Stimulated activated CD8-positive, alpha-beta memory T cell treated with anti-CD3 and anti-CD28 coated beads, Interleukin-4, amount 100 ng/mL, for 48 hours (primary cell): ENCODE results near the gene MYBPC3.

ENCODE experiments used
- DNase-seq: peaks from one replicate; pipeline ENCODE4 v3.0.0-alpha.2; 2020

Gene MYBPC3

DNA sequence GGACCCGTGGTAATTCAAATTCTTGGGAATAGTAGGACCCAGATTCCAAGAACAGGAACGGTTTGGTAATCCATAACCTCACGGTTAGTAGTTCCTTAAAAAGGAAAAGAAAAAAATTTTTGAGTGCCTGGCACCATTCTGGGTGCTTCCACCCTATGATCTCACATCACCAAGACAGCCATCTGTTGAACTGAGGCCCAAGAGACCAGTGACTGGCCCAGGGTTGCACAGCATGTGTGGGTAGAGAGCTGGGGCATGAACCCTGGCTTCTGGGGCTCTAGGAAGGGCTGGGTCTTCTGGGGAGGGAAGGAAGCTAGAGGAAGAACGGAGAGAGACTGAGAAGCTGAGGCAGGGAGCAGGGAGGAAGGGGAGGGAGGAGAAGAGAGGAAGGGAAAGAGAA lies 30.6 kb upstream of the MYBPC3 start:
- no peak for DNase-seq

DNA sequence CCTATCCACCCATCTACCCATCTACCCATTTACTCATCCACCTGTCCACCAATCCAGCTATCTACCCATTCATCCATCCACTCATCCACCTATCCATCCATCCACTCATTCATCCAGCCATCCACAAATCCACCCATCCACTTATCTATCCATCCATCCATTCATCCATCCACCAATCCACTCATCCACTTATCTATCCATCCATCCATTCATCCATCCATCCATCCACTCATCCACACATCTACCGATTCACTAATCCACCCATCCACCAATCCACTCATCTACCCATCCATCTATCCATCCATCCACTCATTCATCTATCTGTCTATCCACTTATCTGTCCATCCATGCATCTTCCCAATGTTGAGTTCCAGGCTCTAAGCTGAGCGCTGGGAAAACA lies 27.6 kb upstream of the MYBPC3 start:
- DNase-seq = no peak

DNA sequence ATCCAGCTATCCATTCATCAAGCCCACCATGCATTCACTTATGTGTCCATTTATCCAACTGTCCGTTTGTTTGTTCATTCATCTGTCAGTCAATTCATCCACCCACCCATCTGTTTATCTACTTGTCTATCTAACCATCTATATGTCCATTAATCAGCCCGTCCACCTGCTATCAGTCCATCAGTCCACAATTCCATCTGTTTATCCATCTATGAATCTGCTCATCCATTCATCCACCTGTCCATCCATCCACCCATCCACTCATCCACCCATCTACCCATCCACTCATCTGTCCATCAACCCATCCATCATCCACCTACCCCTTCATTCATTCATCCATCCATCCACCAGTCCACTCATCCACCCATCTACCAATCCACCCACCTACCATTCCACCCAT lies 26.8 kb upstream of the MYBPC3 start:
- DNase-seq = no peak

- DNase-seq = no peak
These were observed 26.3 kb upstream of the MYBPC3 start for GRCh38 chr11:47378836-47379170.

- no peak for DNase-seq
These were observed 25.7 kb upstream of the MYBPC3 start, which contains the start of gene SPI1 for GRCh38 chr11:47378010-47378835. Gene SPI1, minus strand, starts transcription at chr11:47378547. Its CDS starts 194 bp downstream, at chr11:47378353.

GRCh38 chr11:47377571-47378009 lies 25.1 kb upstream of the MYBPC3 start:
- no peak for DNase-seq

DNA sequence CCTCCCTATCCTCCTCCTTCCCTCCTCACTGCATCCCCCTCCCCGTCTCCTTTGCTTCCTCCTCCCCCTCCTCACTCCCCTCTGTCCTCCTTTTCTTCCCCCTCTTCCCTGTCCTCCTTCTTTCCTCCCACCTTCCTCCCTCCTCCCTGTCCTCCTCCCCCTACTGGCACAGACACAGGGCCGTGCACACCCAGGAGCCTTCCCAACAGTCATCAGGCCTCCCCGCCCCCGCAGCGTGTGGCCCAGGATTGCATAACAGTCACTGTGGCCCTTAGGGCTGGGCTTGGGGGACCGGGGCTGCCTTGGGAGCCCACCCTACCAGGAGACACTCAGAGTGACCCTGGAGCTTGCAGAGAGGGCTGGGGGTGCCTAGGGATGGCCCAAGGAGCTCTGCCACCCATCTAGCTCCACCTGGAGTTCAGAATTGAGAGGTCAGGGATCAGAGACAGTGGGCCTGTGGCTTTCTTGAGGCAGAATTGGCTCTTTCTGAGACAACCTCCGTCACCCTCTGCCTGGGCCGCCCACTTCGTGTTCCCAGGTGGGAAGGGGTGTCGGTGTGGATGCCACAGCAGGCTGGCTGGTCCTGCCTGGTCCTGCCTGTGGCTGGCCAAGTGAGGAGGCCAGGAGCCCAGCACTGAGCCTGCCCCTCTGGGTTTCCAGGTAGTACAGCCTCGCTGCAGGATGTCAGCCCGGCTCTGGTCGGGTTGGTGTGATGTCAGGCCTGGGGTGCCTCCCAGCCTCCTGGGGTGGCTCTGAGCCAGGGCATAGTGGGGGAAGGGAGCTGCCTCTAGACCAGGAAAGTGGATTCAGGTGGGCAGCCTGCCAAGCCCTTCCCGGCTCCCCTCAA lies 24.2 kb upstream of the MYBPC3 start:
- no peak for DNase-seq

- no peak for DNase-seq
These were observed 23.6 kb upstream of the MYBPC3 start for GRCh38 chr11:47376107-47376524.

DNA sequence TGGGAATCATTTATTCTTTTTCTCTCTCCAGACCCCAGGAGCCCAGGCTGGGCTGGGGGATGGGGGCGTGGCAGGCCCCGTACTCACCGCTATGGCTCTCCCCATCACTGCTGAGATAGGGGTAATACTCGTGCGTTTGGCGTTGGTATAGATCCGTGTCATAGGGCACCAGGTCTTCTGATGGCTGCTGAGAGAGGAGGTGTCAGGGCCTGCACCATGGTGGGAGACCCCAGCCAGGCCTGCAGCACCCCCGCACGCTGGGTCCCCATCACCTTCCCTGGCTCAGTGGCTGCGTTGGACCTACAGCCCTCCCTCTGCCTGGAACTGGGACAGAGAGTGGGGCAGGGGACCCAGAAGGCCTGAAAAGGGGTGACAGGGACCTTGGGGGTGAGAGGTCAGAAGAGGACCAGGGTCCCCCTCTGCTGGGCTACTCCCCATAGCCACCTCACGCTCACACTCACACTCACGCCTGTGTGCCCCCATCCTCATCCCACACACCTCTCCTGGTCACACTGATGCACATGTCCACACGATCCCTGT lies 23.1 kb upstream of the MYBPC3 start:
- no peak for DNase-seq

DNA sequence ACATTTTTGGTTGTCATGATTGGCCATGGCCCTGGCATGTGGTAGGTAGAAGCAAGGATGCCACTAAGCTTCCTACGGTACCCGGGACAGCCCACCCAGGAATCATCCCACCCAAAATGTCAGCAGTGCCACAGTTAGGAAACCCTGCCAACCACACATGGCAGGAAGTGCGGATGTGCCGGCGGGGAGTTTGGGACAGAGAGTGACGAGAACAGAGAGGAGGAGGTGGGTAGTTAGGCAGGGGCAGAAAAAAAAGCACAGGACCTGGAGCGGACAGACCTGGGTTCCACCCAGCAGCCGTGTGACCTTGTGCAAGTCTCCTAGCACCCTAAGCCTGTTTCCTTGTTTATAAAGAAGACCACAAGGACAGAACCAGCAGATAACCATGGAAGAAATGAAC lies 22.5 kb upstream of the MYBPC3 start:
- no peak for DNase-seq

GRCh38 chr11:47374720-47375019 lies 22.2 kb upstream of the MYBPC3 start:
- no peak for DNase-seq

- peak; percentile 94 for DNase-seq
These were observed 21.6 kb upstream of the MYBPC3 start for GRCh38 chr11:47373876-47374719.

- no peak for DNase-seq
These were observed 19.9 kb upstream of the MYBPC3 start for GRCh38 chr11:47372422-47372821.

DNA sequence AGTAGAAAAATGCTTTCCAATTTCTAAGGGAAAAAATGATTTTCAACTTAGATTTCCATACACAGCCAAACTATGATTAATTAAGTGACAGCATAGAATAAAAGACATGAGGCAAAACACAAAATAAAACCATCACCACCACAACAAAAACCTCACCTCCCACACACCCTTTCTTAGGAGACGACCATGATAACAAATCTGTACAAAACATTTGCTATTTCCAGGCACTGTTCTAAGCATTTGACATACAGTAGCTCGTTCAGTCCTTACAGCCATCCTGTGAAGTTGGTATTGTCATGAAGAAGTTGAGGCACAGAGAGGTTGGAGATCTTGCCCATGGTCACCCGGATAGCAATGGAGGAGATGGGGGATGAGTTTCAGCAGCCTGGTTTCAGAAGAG lies 17.2 kb upstream of the MYBPC3 start:
- peak; percentile 49 for DNase-seq

- no peak for DNase-seq
These were observed 13.6 kb upstream of the MYBPC3 start for GRCh38 chr11:47366020-47366490.

DNA sequence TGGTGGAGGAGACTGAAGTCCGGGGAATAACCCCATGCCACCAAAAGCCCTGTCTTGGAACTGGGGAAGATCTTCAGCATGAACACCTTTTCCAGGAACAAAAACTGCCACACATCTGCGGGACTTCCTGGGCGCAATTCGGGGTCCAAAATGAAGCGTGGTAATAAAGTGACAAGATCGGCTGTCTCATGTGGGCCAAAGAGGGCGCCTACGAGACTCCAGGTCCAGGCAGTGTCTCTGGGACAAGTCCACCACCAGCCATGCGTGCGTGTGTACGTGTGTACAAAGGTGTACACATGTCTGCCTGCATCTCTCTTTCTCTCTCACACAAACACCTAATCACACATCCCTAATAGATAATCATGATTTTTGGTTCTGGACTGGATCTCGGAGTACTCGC lies 8.9 kb upstream of the MYBPC3 start:
- DNase-seq = no peak

- no peak for DNase-seq
These were observed 7.8 kb upstream of the MYBPC3 start for GRCh38 chr11:47360341-47360740.

DNA sequence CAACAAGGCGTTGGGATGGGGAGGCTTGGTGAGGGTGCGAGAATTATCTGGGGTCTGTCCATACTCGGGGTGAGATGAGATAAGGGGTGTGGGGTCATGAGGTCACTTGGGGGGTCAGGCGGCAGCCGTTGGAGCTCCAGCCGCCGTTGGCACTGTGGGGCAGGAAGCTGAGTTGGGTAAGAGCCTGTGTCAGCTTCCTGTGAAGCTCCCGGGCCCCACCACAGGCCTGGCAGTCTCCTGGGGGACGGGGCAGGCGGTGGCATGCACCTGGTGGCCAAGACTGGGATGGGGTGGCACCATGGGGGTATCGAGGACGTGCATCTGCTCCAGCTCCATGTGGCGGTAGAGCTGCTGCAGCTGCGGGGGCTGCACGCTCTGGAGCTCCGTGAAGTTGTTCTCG lies 7.1 kb upstream of the MYBPC3 start:
- no peak for DNase-seq

DNA sequence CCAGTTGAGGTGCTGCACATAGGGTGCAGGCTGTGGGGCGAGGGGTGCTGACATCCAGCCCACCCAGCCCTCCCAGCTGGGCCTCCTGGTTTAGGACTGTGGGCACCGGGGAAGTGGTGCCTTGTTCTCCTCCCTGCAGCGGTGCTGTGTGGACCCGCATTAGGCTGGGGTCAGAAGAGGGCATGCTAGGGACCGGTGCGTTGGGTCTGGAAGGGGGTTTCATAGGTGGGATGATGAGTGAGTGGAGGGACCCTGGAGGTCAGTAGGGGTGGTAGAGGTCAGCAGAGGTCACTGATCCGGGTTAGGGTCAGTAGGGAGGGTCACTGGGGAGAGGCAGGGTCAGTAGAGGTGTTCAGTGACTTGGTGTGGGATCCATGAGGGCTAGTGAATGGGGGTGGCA lies 6.7 kb upstream of the MYBPC3 start:
- no peak for DNase-seq

DNA sequence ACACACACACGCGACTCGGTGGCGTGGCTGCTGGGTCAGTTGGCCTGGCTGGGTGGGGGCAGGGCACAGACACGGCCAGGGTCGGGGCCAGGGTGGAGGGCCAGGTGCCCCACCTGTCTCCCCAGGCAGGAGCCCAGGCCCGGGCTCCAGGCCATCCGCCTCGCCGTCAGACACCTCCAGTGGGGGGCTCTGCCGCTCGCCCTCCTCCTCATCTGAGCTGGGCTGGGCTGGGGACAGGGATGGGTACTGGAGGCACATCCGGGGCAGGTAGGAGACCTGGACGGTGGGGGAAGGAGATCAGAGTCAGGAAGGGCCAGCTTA lies 6.2 kb upstream of the MYBPC3 start:
- DNase-seq = no peak

DNA sequence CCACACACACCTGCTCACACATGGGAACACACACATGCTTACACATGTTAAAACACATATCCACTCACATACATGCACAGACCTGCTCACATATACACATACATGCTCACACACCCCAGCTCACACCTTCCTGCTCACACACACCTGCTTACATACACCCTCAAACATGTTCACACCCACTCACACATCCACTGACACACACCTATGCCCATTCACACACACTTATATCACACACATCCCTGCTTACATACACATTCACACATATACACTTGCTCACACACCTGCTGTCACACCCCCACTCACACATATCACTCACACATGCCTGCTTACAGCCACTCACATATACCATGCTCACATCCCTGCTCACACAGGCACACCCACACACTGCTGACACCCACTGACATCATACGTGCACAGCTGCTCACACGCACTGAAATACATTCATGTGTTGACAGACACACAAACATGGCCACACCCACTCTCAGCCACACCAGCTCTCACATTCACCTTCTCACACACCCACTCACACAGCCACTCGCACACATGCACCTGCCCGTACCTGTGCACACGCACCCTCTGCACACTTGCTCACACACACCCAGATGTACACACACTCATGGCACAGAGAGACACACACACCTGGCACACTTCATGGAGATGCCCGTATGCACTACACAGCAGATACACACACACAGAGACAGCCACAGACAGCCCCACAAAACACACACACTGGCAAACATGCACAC lies 5.7 kb upstream of the MYBPC3 start:
- no peak for DNase-seq

DNA sequence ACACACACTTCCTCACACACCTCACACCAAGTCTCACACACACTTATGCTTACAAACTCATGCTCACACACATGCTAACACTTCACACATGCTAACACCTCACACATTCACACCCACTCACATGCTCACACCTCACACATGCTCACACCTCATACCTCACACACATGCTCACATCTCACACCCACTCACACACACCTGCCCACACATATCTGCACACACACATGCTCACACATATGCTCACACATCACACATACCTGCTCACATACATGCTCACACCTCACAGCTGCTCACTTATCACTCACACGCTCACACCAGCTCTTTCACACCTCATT lies 4.5 kb upstream of the MYBPC3 start:
- no peak for DNase-seq
